K562 (cell line): Measurements from ENCODE around the gene ACRBP.

Experiments
- CEBPB ChIP-seq: fragments of 450-650 bp; IDR thresholded peaks from 2 replicates; pipeline ENCODE4 v1.6.1; 2016; ENCODE audit warnings: missing genetic modification characterization, missing compliant biosample characterization
- CTCF ChIP-seq, 3 experiments: IDR thresholded peaks in 2 of 3; conservative IDR thresholded peaks in 1 of 3; 2 replicates each; pipeline ENCODE4 v1.5.1; 2011 to 2012; ENCODE audit warnings: low read length in 3 of 3, mild to moderate bottlenecking in 3 of 3, control low read depth in 2 of 3, improper control_type of control experiment in 1 of 3, inconsistent platforms in 1 of 3, low read depth in 1 of 3, mixed read lengths in 1 of 3, moderate library complexity in 1 of 3; ENCODE audit not compliant: insufficient read depth in 2 of 3
- GTF2E2 ChIP-seq: fragments of 200-800 bp; sonication (Bioruptor generic); IDR thresholded peaks from 2 replicates; pipeline ENCODE4 v1.6.1; 2016; ENCODE audit warnings: missing genetic modification characterization, missing compliant biosample characterization
- PHF8 ChIP-seq: fragments of 200-600 bp; sonication (generic); IDR thresholded peaks from 2 replicates; pipeline ENCODE4 v1.6.1; 2012; ENCODE audit warnings: mixed run types, mild to moderate bottlenecking, inconsistent platforms, low read length, moderate library complexity, borderline replicate concordance
- RBM15 ChIP-seq: fragments of 200-400 bp; formaldehyde crosslinking; IDR thresholded peaks from 2 replicates; pipeline ENCODE4 v1.6.1; 2018; ENCODE audit warnings: mild to moderate bottlenecking, low read length, moderate library complexity; ENCODE audit not compliant: insufficient read depth
- TFAP4 ChIP-seq: sonication (generic); formaldehyde crosslinking; IDR thresholded peaks from 2 replicates; pipeline ENCODE4 v1.8.0; 2022; ENCODE audit warnings: missing genetic modification reagents, mild to moderate bottlenecking, moderate library complexity, borderline replicate concordance
- ZFP36 ChIP-seq: fragments of 150-350 bp; IDR thresholded peaks from 2 replicates; pipeline ENCODE4 v1.6.1; 2018; ENCODE audit warnings: low read length, low read depth; ENCODE audit not compliant: partially characterized antibody

GRCh38 chr12:6613776-6614512, 33.3 kb downstream of the ACRBP start:
- TF ChIP-seq CEBPB (tag) (no peak), RBM15 (no peak), ZFP36 (no peak), CTCF (IDR thresholded peaks at IDR 0.05 in 2 of 3, conservative IDR thresholded peaks at IDR 0.05 in 1 of 3; ENCODE audit: insufficient read depth in 2 of 3, low read depth in 1 of 3, low read length in 3 of 3) (peak; percentile 24 to 44 (median 27); a peak in 2 of 6 replicates), GTF2E2 (tag) (no peak), TFAP4 (peak; percentile 68; the same call in 1 of the 2 replicates), PHF8 (peak; percentile 24; the same call in 1 of the 2 replicates)
